Mesenchymal stem cell (in vitro differentiated cells and primary cell): ENCODE measurements around the gene ADAMTS17.

ENCODE experiments used
- DNase-seq: peaks from one replicate; pipeline ENCODE4 v3.0.0-alpha.2; 2013
- H2AFZ ChIP-seq: one replicate; pipeline ENCODE4 v1.6.1; 2013; ENCODE audit warnings: low read depth, mild to moderate bottlenecking, control low read depth, inconsistent platforms, low read length, moderate library complexity
- H2AK5ac ChIP-seq: 2 replicates; pipeline ENCODE4 v1.6.1; 2013; ENCODE audit warnings: low read length, moderate library complexity, mild to moderate bottlenecking, inconsistent platforms; ENCODE audit not compliant: severe bottlenecking
- H2BK120ac ChIP-seq: one replicate; pipeline ENCODE4 v1.6.1; 2013; ENCODE audit warnings: low read depth, mild to moderate bottlenecking, inconsistent platforms, low read length, moderate library complexity
- H2BK12ac ChIP-seq, 2 experiments: one replicate each; pipeline ENCODE4 v1.6.1; 2013; ENCODE audit warnings: inconsistent platforms in 2 of 2, low read length in 2 of 2, mild to moderate bottlenecking in 2 of 2, moderate library complexity in 2 of 2, control low read depth in 1 of 2
- H2BK15ac ChIP-seq: one replicate; pipeline ENCODE4 v1.6.1; 2013; ENCODE audit warnings: mild to moderate bottlenecking, low read depth, inconsistent platforms; ENCODE audit not compliant: poor library complexity, severe bottlenecking
- H2BK5ac ChIP-seq: 2 replicates; pipeline ENCODE4 v1.6.1; 2013; ENCODE audit warnings: low read depth, mild to moderate bottlenecking, low read length, control low read depth, inconsistent platforms; ENCODE audit not compliant: poor library complexity, severe bottlenecking
- H3K14ac ChIP-seq, 2 experiments: one replicate each; pipeline ENCODE4 v1.6.1; 2013; ENCODE audit warnings: inconsistent platforms in 2 of 2, low read length in 2 of 2, control low read depth in 1 of 2, mild to moderate bottlenecking in 1 of 2, moderate library complexity in 1 of 2
- H3K18ac ChIP-seq, 2 experiments: one replicate each; pipeline ENCODE4 v1.6.1; 2013; ENCODE audit warnings: inconsistent platforms in 2 of 2, low read length in 2 of 2, control low read depth in 1 of 2, low read depth in 1 of 2, mild to moderate bottlenecking in 1 of 2
- H3K23ac ChIP-seq, 2 experiments: one replicate each; pipeline ENCODE4 v1.6.1; 2013; ENCODE audit warnings: inconsistent platforms in 2 of 2, low read length in 2 of 2, mild to moderate bottlenecking in 2 of 2, moderate library complexity in 2 of 2, control low read depth in 1 of 2
- H3K27ac ChIP-seq: 2 replicates; pipeline ENCODE4 v1.5.1; 2013; ENCODE audit warnings: mild to moderate bottlenecking, moderate library complexity, low read length, control low read depth, inconsistent platforms; ENCODE audit not compliant: poor library complexity, severe bottlenecking
- H3K27me3 ChIP-seq, 2 experiments: 2 replicates each; pipeline versions ENCODE4 v1.6.1 to v1.7.0; 2013; ENCODE audit warnings: low read length in 2 of 2, mild to moderate bottlenecking in 2 of 2, moderate library complexity in 2 of 2, control low read depth in 1 of 2, inconsistent platforms in 1 of 2; ENCODE audit not compliant: control insufficient read depth in 1 of 2, insufficient read depth in 1 of 2
- H3K36me3 ChIP-seq, 2 experiments: 2 replicates each; pipeline versions ENCODE4 v1.6.1 to v1.7.0; 2013; ENCODE audit warnings: low read length in 2 of 2, control low read depth in 1 of 2, inconsistent platforms in 1 of 2, low read depth in 1 of 2, mild to moderate bottlenecking in 1 of 2; ENCODE audit not compliant: insufficient read depth in 2 of 2, control insufficient read depth in 1 of 2
- H3K4ac ChIP-seq, 2 experiments: one replicate each; pipeline ENCODE4 v1.6.1; 2013; ENCODE audit warnings: inconsistent platforms in 2 of 2, low read length in 2 of 2, mild to moderate bottlenecking in 2 of 2, moderate library complexity in 2 of 2, control low read depth in 1 of 2, low read depth in 1 of 2
- H3K4me1 ChIP-seq: 2 replicates; pipeline ENCODE4 v1.6.1; 2013; ENCODE audit warnings: low read depth, low read length, control low read depth; ENCODE audit not compliant: control insufficient read depth, insufficient read depth
- H3K4me2 ChIP-seq: 2 replicates; pipeline ENCODE4 v1.6.1; 2013; ENCODE audit warnings: low read length, mild to moderate bottlenecking, inconsistent platforms; ENCODE audit not compliant: poor library complexity, severe bottlenecking
- H3K4me3 ChIP-seq, 2 experiments: 2 replicates each; pipeline versions ENCODE4 v1.5.1 to v1.7.0; 2013; ENCODE audit warnings: low read length in 2 of 2, mild to moderate bottlenecking in 2 of 2, control low read depth in 1 of 2, low read depth in 1 of 2; ENCODE audit not compliant: insufficient read depth in 1 of 2
- H3K79me1 ChIP-seq: replicated peaks from 2 replicates; pipeline ENCODE4 v1.6.1; 2013; ENCODE audit warnings: mild to moderate bottlenecking, control low read depth, low read length, inconsistent platforms; ENCODE audit not compliant: poor library complexity, severe bottlenecking
- H3K9ac ChIP-seq: 2 replicates; pipeline ENCODE4 v1.7.0; 2013; ENCODE audit warnings: mild to moderate bottlenecking, low read length, moderate library complexity
- H3K9me3 ChIP-seq: 2 replicates; pipeline ENCODE4 v1.7.0; 2013; ENCODE audit warnings: mild to moderate bottlenecking, low read length; ENCODE audit not compliant: control insufficient read depth
- H4K8ac ChIP-seq: one replicate; pipeline ENCODE4 v1.6.1; 2013; ENCODE audit warnings: inconsistent platforms, mild to moderate bottlenecking, low read length, moderate library complexity
- H4K91ac ChIP-seq: one replicate; pipeline ENCODE4 v1.6.1; 2013; ENCODE audit warnings: mild to moderate bottlenecking, low read length, inconsistent platforms
- WGBS: methylation state at CpG from one replicate; pipeline ENCODE4 v1.1.7; 2013; ENCODE audit warnings: mixed read lengths; 5-methylcytosine and 5-hydroxymethylcytosine counted together

Gene ADAMTS17

DNA sequence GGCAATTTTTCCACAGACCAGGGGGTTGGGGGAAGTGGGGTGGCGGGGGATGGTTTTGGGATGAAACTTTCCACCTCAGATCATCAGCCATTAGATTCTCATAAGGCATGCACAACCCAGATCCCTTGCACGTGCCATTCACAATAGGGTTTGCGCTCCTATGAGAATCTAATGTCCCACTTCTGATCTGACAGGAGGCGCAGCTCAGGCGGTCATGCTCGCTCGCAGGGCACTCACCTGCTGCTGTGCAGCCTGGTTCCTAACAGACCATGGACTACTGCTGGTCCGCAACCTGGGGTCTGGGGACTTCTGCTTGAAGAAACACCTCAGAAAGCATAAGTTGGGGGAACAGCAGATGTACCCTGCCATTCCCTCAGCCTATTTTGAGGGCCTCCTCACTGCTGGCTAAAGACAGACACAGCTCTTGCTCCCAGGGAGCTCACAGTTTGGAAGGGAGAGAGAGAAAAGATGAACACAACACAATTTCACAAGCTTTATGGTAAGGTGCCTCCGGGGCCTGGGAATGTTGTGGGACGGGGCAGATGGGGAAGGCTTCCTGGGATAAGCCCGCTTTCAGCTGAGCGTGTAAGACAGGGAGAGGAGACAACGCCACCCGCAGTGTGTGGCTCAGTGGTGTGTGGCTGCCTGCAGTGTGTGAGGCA, 285.2 kb downstream of the ADAMTS17 start:
- Histone ChIP-seq H3K4me1 (no peaks in the 10 kb centered on the region), H3K9me3 (no peaks in the 10 kb centered on the region), H2BK12ac (no peak overlapping the region), H4K8ac (no peak overlapping the region), H3K27ac (no peak overlapping the region), H3K4me3 (no peak overlapping the region), H2AFZ (no peak overlapping the region), H4K91ac (no peak overlapping the region), H2BK120ac (no peak overlapping the region), H2BK5ac (no peak overlapping the region), H3K14ac (no peak overlapping the region), H2BK15ac (no peak overlapping the region), H3K79me1 (no peaks in the 10 kb centered on the region), H2AK5ac (no peak overlapping the region), H3K4ac (no peak overlapping the region), H3K9ac (no peak overlapping the region), H3K23ac (no peak overlapping the region), H3K36me3 (no peaks in the 10 kb centered on the region), H3K4me2 (no peak overlapping the region), H3K18ac (no peak overlapping the region), H3K27me3 (peaks cover 19 to 32% of the 10 kb centered on the region in 2 experiments)
- no peak for DNase-seq
- WGBS, result 95% methylated on average over 13 of the region's 14 CpGs

DNA sequence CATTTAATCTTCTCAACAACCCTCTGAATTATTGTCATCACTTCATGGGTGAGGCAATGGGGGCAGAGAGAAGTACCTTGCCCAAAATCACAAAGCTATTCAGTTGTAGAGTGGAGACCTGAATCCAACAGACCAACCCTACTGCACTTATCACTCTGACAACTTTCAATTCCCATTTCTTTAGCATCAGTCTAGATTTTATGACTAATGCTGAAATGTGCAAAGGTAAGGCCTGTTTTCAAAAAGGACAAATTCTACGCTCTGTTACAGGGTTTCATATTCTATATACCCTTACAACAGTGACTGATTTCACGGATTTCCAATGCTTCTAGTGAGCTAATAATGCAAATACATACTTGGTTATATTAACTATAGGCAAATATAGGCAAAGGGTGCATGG, 286.0 kb downstream of the ADAMTS17 start:
- no peak overlapping the region for H4K91ac ChIP-seq
- no peak overlapping the region for H3K14ac ChIP-seq
- no peak overlapping the region for H2BK120ac ChIP-seq
- H3K4me2 ChIP-seq, result no peak overlapping the region
- WGBS, result no CpG with 5 or more reads among the region's 2 CpGs
- no peaks in the 10 kb centered on the region for H3K4me1 ChIP-seq
- H3K4ac ChIP-seq, result no peak overlapping the region
- H3K27me3 ChIP-seq, result peaks cover 19 to 35% of the 10 kb centered on the region in 2 experiments
- H3K4me3 ChIP-seq, result no peak overlapping the region
- H2BK12ac ChIP-seq, result no peak overlapping the region
- H2BK15ac ChIP-seq, result no peak overlapping the region
- H2BK5ac ChIP-seq, result no peak overlapping the region
- H2AK5ac ChIP-seq, result no peak overlapping the region
- no peaks in the 10 kb centered on the region for H3K36me3 ChIP-seq
- no peak overlapping the region for H3K27ac ChIP-seq
- H3K9ac ChIP-seq, result no peak overlapping the region
- no peak overlapping the region for H3K23ac ChIP-seq
- no peak for DNase-seq
- no peak overlapping the region for H3K18ac ChIP-seq
- H3K79me1 ChIP-seq, result no peaks in the 10 kb centered on the region
- H4K8ac ChIP-seq, result no peak overlapping the region
- no peaks in the 10 kb centered on the region for H3K9me3 ChIP-seq
- no peak overlapping the region for H2AFZ ChIP-seq

DNA sequence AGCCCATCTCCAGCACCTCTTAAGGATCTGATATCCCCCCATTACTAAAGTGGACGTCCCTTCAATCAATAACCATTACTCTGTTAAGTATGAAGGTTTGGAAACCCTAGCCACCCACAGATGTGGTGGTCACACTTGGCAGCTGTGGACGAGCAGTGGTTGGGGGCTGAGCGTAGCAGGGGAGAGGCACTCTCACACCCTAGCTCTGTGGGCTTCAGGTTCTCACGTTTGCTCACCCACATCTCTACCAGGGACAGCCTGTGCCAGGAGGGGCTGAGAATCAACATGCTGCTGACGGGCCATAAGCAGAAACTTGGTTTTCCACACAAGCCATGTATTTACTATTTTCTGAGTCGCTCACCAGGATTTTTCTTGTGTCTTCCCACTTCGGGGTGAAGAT, 287.2 kb downstream of the ADAMTS17 start:
- H3K4ac ChIP-seq, result no peak overlapping the region
- H3K79me1 ChIP-seq, result no peaks in the 10 kb centered on the region
- H3K36me3 ChIP-seq, result no peaks in the 10 kb centered on the region
- DNase-seq, result no peak
- peaks cover 19 to 37% of the 10 kb centered on the region in 2 experiments for H3K27me3 ChIP-seq
- H3K9ac ChIP-seq, result no peak overlapping the region
- H2BK12ac ChIP-seq, result no peak overlapping the region
- H3K4me1 ChIP-seq, result no peaks in the 10 kb centered on the region
- no peak overlapping the region for H2BK5ac ChIP-seq
- H3K18ac ChIP-seq, result no peak overlapping the region
- no peak overlapping the region for H3K4me2 ChIP-seq
- H2AK5ac ChIP-seq, result no peak overlapping the region
- no peak overlapping the region for H3K14ac ChIP-seq
- no peak overlapping the region for H3K4me3 ChIP-seq
- no peak overlapping the region for H4K91ac ChIP-seq
- no peak overlapping the region for H2BK120ac ChIP-seq
- no peak overlapping the region for H4K8ac ChIP-seq
- no peak overlapping the region for H3K27ac ChIP-seq
- H2AFZ ChIP-seq, result no peak overlapping the region
- 69% methylated on average over 7 of the region's 7 CpGs for WGBS
- no peak overlapping the region for H2BK15ac ChIP-seq
- H3K9me3 ChIP-seq, result no peaks in the 10 kb centered on the region
- no peak overlapping the region for H3K23ac ChIP-seq

DNA sequence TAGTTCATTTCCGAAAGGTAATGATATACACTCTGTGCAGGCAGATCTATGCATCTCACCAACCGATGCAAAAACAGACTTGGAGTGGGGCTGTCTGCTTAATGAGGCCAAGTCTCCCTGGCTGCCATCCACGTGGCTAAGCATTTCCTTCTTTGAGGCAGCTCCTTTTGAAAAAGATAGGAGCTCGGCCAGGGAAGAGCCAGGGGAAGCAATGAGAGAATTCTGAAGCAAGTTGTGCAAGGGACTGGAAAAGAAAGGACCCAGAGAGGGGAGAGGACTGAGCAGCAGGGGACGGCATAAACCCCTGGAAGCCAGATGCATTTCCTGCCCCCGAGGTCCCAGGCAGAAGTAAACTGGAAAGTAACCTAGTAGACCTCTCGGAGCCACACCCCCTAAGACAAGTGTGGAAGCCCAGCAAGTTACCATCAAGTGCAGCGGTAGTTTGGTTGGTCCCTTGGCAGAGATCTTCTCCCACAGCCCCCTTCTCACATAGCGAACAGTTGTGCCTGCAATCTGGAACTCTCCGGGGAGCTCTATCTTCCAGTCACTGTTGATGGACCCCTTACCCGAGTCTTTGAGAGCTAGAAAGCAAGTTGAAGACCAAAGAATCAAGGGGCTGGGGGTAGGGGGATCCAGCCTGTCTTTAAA, 288.2 kb downstream of the ADAMTS17 start:
- H3K4me1 ChIP-seq, result no peaks in the 10 kb centered on the region
- H3K4me3 ChIP-seq, result no peak overlapping the region
- peaks cover 19 to 37% of the 10 kb centered on the region in 2 experiments for H3K27me3 ChIP-seq
- H2AK5ac ChIP-seq, result no peak overlapping the region
- H2BK15ac ChIP-seq, result peak overlapping the region; percentile 57
- no peaks in the 10 kb centered on the region for H3K79me1 ChIP-seq
- H4K91ac ChIP-seq, result no peak overlapping the region
- H3K4ac ChIP-seq, result no peak overlapping the region
- no peak for DNase-seq
- WGBS, result 73% methylated on average over 11 of the region's 11 CpGs
- H2BK120ac ChIP-seq, result no peak overlapping the region
- H3K23ac ChIP-seq, result no peak overlapping the region
- no peak overlapping the region for H3K27ac ChIP-seq
- H3K4me2 ChIP-seq, result no peak overlapping the region
- no peaks in the 10 kb centered on the region for H3K9me3 ChIP-seq
- no peak overlapping the region for H3K18ac ChIP-seq
- H2AFZ ChIP-seq, result no peak overlapping the region
- H2BK12ac ChIP-seq, result no peak overlapping the region
- H4K8ac ChIP-seq, result no peak overlapping the region
- no peak overlapping the region for H3K9ac ChIP-seq
- H3K14ac ChIP-seq, result no peak overlapping the region
- no peak overlapping the region for H2BK5ac ChIP-seq
- no peaks in the 10 kb centered on the region for H3K36me3 ChIP-seq
